ENCODE results near the gene SLC47A1. TPM values are rescaled to one million over a fixed set of nuclear protein-coding genes. Genes with fewer than 3 reads are reported as not detected.
"Not testable (repeated sequence)": the region's sequence is repeated elsewhere in the genome, so short reads cannot be mapped to it uniquely, and the experiment has no call there.

The SLC47A1 gene
- total RNA-seq, 1 donor from 2014 or later, result 1.7 TPM

DNA sequence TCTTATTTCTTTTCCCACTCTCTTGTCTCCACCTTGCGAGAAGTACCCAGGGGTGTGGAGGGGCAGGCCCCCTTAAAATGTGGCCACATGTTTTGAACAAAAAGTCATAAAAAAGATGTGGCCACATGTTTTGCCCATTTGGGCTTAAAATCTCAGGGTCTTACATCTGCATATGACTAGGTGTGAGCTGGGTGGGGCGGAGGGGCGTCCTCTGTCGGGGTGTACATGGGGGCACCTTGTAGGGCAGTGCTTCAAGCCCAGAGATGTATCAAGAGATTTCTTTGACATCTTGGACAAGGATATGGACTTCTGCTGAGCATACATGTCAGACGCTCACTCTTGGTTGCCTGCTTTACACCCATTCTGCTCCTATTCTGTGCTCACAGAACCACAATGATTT lies 13.0 kb upstream of the SLC47A1 start:
- no peak for DNase-seq (ENCODE audit: low read depth in 2 of 2)

DNA sequence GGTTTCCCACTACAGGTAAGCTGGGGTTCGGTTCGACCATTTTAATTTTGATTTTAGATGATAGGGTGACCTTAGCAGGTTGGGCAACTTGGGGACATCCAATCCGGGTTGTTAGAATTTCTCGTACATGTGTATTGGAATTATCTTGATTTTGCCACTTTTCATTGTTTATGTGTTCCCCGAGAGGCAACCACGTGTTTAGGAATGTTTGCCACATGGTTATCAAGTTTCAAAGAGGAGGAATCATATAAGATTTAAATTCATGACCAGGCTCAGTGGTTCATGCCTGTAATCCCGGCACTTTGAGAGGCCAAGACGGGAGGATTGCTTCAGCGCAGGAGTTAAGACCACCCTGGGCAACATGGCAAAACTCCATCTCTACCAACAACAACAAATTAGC lies 10.0 kb upstream of the SLC47A1 start:
- no peak for DNase-seq (ENCODE audit: low read depth in 2 of 2)

DNA sequence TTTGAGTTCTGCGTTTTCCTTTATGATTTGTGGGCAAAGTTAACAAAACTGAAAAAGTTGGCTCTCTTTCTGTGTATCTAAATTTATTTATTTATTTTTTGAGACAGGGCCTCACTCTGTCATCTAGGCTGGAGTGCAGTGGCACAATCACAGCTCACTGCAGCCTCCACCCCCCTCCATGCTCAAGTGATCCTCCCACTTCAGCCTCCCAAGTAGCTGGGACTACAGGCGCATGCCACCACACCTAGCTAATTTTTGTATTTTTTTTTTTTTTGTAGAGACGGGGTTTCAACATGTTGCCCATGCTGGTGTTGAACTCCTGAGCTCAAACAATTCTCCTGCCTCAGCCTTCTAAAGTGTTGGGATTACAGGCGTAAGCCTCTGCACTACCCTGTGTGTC lies 6.7 kb upstream of the SLC47A1 start:
- not testable (repeated sequence) for DNase-seq (ENCODE audit: low read depth in 2 of 2)

DNA sequence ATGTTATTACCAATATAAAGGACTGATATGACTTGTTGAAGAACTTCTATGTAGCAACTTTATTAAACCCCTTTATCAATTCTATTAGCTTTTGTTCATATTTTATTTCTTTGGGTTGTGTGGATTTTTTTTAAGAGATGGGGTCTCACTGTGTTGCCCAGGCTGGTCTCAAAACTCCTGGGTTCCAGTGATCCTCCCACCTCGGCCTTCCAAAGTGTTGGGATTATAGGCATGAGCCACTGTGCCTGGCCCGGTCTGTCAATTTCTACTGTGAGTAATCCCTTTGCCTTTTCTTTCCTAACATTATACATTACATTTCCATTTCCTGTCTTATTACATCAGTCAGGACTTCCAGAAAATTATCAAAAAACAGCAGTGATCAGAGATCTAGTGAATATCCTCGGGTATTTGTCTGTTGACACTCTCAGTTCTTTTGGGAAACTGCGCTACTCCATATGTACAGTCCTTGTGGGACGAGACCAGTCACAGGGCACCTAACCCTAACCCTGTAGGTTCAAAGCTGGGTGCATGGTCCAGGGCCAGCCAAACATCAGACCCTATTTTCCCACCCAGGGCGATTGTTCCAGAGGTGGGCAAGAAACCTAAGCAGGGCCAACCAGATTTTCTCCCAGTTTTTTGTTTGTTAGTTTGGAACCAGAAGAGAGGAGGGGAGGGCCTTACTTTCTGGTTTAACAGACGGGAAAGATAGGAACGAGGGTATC lies 1.7 kb upstream of the SLC47A1 start:
- no peak for DNase-seq (ENCODE audit: low read depth in 2 of 2)

DNA sequence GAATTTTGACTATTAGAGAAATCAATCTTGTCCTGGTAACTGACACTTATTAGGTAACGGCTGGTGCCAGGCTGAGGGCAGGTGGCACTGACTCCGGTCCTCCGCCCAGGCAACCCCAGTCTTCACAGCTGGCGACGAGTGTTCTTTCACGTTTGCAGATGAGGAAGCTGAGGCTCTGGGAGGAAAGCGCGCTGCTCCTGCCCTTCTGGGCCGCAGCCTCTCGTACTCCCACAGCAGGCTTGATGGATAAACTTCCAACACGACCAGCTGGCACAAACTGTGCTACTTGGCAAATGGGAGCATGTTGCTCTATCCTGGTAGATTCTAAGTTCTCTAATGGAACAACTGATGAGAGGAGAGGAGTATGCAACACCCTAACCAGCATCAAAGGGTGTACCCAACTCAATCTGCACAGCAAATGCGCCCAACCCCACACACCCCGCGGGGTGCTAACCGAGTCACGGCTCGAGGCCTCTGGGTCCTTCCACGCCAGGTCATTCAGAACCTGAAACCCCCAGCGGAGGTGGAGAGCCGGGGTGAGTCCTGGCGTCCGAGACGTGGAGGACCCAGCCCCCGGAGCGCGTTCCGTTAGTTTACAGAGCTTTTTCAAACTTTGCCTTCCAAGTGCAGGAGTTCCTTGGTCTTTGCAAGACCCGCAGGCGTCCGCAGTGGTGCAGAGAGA lies 477 bp upstream of the SLC47A1 start:
- DNase-seq (ENCODE audit: low read depth in 2 of 2), result no peak

DNA sequence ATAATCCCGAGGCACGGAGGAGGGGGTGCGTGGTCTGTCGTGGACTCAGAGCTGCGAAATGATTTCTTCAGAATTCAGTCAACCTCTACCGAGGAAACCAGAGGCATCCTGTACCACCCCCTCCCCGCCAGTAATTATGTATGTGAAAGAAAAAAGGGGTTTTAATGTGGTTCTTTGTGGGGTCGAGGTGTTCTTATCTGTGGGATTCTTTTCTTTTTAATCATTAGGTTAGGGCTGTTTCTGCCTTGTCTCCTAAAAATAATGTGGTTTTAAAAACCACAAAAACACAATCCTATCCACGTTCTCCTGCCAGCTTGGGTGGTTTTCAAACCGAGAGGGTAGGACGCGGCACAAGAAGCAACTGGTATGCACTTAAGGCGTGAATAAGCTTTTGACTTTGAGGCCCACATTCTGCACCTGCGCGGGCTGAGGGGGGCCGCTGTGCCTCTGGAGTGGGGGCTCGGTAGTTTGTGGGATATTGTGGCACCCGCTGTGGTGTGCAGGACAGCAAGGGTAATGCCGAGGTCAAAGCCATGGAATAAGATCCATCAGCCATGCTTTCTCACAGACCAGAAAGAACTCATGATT lies 1.0 kb downstream of the SLC47A1 start:
- DNase-seq (ENCODE audit: low read depth in 2 of 2), result no peak

DNA sequence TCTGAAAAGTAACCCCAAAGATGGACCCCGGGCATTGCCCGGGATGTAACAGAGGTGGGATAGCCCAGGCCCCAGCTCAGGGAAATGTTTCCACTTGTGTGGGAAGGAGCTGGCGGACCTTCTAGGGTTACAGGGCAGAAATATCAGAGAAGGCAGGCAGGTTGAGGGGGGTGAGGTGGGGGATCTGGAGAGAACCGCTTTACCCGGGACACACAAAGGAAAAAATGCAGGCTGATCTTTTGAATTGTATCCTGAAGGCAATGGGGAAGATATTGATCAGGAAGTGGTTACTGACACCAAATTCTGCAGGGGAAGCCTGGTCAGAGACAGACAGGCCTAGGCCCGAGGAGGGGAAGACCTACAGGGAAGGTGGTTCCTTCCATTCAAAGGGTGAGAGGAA lies 3.5 kb downstream of the SLC47A1 start:
- DNase-seq (ENCODE audit: low read depth in 2 of 2), result no peak

DNA sequence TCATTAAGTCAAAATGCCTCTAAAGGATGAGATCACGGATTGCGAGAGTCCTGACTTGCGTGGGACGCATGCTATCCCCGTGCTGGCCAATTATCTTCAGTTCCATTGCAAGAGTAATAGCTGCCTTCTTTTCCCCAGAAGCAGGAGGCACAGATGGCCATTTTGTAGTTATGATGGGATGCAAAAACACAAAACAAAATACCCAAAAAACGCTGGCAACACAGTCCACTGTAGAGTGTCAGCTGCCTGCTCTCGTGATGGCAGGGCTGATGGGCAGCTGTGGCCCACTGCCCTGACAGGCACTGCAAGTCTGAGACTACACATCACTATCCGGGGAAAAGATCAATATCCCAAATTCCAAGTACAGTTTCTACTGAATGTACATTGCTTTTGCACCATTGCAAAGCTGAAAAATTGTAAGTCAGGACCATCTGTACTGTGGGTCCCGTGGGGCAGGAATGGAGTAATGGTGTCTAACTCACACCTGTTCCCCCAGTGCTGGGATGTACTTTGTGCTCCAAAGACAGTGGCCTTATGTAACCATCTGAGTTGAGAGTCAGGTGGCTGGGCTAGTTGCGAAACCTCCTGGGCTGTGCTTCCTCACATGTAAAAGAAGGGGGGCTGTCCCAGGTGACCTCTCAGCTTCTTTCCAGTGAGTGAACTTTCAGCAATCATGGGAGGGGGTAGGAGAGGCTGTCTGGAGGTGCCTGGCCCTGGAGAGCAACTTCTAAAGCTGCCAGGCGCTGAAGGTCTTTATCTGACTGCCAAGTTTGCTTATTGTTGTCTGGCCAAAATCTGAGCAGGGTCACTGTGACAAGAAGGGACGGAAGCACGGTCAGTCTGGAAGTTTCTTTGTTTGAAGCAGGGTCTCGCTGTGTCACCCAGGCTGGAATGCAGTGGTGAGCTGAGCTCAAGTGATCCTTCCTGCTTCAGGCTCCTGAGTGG lies 4.7 kb downstream of the SLC47A1 start:
- no peak for DNase-seq (ENCODE audit: low read depth in 2 of 2)

DNA sequence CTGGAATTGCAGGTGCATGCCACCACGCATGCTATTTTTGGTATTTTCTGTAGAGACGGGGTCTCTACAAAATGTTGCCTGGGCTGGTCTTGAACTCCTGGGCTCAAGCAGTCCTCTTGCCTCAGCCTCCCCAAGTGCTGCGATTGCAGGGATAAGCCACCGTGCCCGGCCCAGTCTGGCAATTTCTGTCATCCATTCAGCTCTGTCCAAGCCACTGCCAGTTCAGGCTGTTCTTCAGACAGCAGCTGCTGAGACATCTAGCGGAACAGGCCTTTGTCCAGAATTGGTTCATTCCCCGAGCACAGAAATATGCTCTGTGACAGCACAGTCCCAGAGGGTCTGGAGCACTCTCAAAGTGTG lies 5.4 kb downstream of the SLC47A1 start:
- no peak for DNase-seq (ENCODE audit: low read depth in 2 of 2)

DNA sequence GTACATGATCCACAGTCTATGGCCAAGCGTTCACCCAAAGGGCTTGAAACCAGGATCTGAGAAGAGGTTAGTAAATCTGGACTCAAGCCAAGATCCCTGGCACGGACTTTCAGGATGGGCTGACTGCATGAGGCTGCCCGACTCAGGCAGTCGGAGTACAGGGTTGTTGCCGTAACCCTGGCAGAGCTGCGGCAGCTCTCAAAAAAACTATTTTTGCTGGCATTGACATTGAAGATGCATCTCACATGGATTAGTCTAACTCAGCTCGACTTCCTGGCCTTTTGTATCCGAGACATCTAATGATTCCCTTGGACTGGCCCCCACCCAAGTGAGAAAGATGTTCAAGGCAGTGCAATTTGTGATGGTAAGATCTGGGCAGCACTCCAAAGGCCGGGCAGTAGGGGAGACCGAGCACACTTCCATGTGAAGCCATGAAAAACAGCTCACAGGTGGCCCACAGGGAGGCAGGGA lies 6.2 kb downstream of the SLC47A1 start:
- no peak for DNase-seq (ENCODE audit: low read depth in 2 of 2)

DNA sequence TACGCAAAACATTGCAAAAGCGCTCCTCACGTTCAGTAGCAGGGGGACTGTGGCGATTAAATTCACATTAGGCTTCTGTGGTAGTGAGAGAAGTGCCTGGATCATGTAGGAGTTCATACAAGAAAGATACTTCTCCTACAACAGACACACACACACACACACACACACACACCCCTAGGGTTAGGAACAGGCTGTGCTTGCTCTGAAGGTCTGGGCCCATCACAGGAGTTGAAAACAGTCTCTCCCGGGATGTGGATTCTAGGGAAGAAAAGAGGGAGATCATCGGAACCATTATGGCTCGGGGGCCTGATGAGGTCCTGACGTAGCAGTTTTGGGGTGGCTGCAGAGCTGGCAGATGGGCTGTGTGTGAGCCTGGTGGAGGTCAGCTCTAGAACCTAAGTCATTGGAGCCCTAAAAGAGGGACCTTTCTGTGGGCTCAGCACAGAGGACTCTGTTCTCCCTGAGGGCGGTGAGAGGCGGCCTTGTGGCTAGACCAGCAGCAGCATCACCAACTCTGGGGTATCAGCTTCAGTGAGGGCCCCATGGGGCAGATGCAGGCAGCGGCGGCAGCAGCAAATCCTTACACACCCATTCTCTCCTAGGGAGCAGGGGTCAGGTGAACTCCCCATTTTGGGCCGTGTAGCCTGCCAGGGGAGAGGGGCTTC lies 7.2 kb downstream of the SLC47A1 start:
- no peak for DNase-seq (ENCODE audit: low read depth in 2 of 2)

DNA sequence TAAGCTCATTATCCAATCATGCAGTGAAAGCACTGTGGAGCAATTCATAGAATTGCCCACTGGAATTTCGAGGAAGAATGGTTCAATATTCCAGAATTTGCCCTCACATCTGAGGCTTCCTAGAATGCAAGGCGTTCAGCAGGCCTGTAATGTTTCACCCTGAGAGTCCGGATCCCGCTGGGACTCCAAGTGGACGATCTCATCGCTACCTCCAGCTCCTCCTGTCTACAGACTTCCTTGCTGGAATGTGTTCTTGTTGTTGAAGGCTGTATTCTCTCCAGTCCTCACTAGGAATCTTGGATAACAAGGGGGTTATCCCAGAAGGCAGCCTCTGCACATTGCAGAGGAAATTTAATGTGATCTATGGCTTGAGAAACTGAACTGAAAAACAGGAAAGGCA lies 7.8 kb downstream of the SLC47A1 start:
- DNase-seq (ENCODE audit: low read depth in 2 of 2), result no peak

DNA sequence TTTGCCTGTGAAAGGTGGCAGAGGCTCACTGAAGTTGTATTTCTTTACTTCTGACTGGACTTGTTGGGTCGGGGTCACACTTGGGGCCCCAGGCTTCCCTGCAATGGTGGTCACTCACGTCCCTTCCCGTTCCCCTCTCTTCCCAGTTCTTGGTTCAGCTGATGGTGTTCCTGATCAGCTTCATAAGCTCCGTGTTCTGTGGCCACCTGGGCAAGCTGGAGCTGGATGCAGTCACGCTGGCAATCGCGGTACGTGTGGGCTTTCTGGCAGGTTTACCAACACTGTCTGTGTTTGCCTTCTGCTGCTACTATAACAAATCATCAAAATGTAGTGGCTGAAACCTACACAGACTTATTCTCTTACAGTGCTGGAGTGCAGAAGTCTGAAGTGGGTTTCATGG lies 8.6 kb downstream of the SLC47A1 start:
- no peak for DNase-seq (ENCODE audit: low read depth in 2 of 2)

DNA sequence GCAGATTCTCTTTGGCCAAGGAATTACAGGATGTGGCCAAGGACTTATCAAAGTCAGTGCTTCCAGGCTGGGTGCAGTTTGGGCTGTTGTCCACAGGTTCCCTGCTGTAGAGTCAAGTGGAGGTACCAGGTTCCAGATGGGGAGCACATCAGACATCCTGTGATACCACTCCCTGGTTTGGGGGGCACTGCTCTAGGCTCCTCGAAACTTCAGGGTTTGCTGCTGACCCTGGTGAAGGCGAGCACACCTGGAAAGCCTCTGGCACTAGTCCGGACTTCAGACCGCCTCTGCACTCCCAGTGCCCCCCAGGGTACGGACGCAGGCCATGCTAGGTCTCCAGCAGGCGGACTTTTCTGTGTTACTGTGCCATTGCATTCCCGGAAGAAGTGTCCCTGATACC lies 10.7 kb downstream of the SLC47A1 start:
- no peak for DNase-seq (ENCODE audit: low read depth in 2 of 2)

DNA sequence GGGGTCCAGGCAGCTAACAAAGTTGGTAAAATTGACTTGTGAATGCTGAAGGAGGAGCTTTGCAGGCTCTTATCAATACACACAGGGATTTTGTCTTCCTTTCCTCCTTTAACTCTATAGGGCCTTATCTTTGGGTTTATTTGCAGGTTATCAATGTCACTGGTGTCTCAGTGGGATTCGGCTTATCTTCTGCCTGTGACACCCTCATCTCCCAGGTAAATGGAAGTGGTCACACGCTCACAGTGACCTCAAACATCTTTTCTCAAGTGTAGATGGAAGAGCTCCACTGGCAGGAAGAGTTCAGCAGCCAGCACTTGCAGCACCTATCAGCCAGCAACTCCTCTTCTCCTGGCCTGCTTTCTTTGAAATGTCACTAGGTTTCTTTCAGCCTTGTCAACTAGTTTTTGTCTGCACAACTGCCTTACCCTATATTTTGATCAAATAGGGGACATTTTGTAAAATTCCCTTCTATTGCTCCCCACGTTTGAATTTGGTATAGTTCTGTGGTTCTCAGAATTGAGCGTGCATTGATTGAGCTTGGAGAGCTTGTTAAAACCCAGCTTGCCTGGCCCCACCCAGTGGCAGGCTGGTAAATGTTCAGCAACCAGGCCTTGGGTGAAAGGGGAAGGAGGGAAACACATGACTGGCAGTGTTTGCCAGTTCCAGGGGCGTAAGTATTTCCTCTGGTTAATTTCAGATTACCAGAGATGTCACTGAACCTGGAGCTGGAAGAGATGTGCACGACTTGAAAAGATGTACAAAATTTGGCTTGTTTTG lies 12.8 kb downstream of the SLC47A1 start:
- peak in 1 of 2 donors; percentile 5 for DNase-seq (ENCODE audit: low read depth in 2 of 2)

DNA sequence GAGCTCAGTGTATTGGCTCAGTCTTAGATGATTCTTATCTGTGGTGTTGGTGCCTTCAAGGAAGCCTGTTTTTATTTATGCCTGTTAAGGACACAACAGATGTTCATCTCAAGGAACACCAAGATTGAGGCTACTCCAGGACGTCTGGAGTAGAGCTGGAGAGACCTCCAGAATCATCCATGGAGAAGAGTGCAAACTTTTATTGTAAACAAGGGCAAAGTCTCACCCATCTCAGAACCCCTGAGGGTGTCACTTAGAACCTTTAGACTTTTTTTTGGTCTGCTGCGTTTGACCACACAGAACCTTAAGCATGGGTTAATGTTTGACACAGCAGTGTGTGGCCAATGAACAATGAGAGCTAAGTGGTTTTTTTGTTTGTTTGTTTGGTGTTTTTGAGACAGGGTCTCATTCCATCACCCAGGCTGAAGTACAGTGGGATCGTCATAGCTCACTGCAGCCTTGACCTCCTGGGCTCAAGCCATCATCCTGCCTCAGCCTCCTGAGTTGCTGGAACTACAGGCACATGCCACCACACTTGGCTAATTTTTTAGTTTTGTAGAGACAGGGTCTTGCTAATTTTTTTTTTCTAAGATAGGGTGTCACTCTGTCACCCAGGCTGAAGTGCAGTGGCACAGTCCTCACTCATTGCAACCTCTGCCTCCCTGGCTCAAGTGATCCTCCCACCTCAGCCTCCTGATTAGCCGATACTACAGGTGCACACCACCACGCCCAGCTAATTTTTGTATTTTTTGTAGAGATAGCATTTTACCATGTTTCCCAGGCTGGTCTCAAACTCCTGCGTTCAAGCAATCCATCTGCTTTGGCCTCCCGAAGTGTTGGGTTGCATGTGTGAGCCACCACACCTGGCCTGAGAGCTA lies 16.3 kb downstream of the SLC47A1 start:
- DNase-seq (ENCODE audit: low read depth in 2 of 2), result no peak

DNA sequence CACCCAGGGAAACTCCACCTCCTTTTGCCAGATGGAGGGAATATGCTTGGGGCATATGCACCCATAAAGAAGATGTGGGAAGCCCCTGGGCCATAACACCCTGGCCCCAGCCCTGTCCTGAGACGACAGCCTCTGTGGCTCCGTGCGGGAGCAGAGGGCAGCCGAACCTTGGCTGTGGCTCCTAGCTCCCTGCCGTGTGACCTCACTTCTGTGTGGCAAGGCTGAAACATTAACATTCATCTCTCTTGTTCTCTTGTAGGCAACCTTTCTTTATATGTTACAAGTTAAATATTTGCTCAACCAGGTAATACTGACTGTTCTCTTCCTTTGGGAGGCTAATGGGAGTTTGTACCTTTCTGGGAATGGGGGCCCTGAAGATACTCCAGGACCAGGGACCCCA lies 17.5 kb downstream of the SLC47A1 start:
- DNase-seq (ENCODE audit: low read depth in 2 of 2), result no peak

DNA sequence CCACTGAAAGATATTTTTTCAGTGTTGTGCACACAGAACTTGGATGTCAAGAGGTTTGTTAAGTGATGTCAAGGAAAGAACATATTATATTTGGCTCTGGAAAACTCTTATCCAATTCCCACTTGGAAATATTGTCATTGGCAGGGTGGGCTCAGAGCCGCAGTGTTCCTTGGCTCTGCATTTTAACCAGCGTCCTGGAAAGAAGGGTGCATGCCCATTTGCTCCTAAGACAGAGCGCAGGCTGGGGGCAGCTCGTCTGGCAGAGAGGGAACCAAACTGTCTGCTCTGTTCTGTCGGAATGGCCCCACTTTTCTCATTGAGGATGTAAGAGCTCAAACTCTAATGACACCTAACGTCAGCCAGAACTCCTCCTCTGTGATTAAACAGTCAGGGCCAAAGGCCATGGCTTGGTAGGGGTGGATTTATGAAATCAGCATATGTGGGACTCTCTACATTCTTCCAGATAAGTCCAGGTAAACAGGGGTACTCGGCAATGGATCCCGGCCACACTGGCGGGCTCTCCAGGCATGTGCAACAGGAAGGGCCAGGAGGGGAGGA lies 18.0 kb downstream of the SLC47A1 start:
- no peak for DNase-seq (ENCODE audit: low read depth in 2 of 2)

DNA sequence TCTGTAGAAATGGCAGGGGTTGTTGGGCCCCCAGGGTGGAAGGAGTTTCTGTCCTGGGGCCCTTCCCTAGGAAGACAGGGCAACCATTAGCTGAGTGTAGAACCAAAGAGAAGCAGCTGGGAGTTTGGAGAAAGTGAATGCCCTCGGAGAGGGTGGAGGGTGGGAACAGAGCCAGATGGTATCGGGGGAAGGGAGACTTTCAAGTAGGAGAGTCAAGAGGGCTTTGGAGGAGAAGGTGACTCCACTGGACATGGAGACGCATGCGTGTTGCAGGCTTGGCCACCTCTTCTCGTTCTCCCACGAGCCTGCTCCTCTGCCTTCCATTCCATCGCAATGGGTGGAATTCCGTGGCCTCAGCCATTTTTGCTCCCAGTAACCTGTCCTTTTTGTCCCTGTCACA lies 19.4 kb downstream of the SLC47A1 start:
- DNase-seq (ENCODE audit: low read depth in 2 of 2), result no peak

Measured in dermis microvascular lymphatic vessel endothelial cell (primary cell).